Measurements from ENCODE around the gene CBX5.

DNA sequence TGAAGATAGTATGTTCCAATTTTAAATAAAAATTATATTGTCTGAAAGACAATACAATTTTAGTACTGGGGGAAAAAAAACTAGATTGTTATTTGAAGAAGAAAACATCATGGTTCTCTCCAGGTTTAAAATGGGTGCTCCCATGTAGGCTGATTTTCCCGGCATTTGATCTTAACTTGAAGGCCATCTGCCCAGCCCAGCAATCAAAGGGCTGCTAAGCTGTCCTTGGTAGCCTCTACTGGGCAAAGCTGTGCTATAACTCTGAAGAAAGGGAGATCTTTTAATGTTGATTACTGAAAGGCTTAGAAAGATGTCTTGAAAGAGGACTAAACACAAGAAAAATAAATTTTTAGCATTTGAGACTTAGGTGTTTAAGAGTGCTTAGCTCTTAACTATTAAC, 41.4 kb downstream of the CBX5 start:
- TF ChIP-seq, protein P1, sequence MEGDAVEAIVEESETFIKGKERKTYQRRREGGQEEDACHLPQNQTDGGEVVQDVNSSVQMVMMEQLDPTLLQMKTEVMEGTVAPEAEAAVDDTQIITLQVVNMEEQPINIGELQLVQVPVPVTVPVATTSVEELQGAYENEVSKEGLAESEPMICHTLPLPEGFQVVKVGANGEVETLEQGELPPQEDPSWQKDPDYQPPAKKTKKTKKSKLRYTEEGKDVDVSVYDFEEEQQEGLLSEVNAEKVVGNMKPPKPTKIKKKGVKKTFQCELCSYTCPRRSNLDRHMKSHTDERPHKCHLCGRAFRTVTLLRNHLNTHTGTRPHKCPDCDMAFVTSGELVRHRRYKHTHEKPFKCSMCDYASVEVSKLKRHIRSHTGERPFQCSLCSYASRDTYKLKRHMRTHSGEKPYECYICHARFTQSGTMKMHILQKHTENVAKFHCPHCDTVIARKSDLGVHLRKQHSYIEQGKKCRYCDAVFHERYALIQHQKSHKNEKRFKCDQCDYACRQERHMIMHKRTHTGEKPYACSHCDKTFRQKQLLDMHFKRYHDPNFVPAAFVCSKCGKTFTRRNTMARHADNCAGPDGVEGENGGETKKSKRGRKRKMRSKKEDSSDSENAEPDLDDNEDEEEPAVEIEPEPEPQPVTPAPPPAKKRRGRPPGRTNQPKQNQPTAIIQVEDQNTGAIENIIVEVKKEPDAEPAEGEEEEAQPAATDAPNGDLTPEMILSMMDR (IDR thresholded peaks at IDR 0.05) = no peak
- no peak for TF ChIP-seq POLR2A (IDR thresholded peaks at IDR 0.05)
